Suprapubic skin (tissue), 4 donors: ENCODE data around the gene DNAH9. TPM values are rescaled to one million over a fixed set of nuclear protein-coding genes. Genes with fewer than 3 reads are reported as not detected.

Experiments used
- DNase-seq, 2 donors: peaks; one replicate each; pipeline ENCODE4 v3.0.0-alpha.2; 2019; ENCODE audit warnings: low spot score in 2 of 2
- H3K27ac ChIP-seq: fragments of 200-600 bp; sonication (generic); one replicate; pipeline ENCODE4 v1.5.1; 2019
- H3K27me3 ChIP-seq: fragments of 200-600 bp; sonication (generic); one replicate; pipeline ENCODE4 v1.5.1; 2019
- H3K36me3 ChIP-seq: fragments of 200-600 bp; sonication (generic); one replicate; pipeline ENCODE4 v1.5.1; 2019
- H3K4me1 ChIP-seq: fragments of 200-600 bp; sonication (generic); one replicate; pipeline ENCODE4 v1.5.1; 2019
- H3K4me3 ChIP-seq: fragments of 200-600 bp; sonication (generic); one replicate; pipeline ENCODE4 v1.5.1; 2019; ENCODE audit warnings: mild to moderate bottlenecking
- H3K9me3 ChIP-seq: fragments of 200-600 bp; sonication (generic); one replicate; pipeline ENCODE4 v1.5.1; 2019
- EP300 ChIP-seq: sonication (generic); formaldehyde crosslinking; IDR thresholded peaks from one replicate; pipeline ENCODE4 v1.6.1; 2017; ENCODE audit warnings: antibody characterized with exemption
- POLR2A ChIP-seq, 2 donors: fragments of 450-650 bp; IDR thresholded peaks; one replicate each; pipeline ENCODE4 v1.6.1; 2017; ENCODE audit warnings: antibody characterized with exemption in 2 of 2, mild to moderate bottlenecking in 2 of 2, moderate library complexity in 2 of 2
- POLR2AphosphoS5 ChIP-seq, 3 donors: sonication (generic); formaldehyde crosslinking; IDR thresholded peaks; one replicate each; pipeline ENCODE4 v1.6.1; 2017; ENCODE audit warnings: antibody characterized with exemption in 3 of 3
- WGBS: methylation state at CpG from one replicate; pipeline ENCODE4 v1.1.5; 2018; 5-methylcytosine and 5-hydroxymethylcytosine counted together
- total RNA-seq, 4 donors: library from RNA; depleted of rRNA; stranded (reverse); fragments of >200 nt; gene quantifications; one replicate each; pipeline ENCODE4 v1.1.0, GENCODE V29; 2016
- TF ChIP-seq, protein P1 (sequence below), 2 donors: fragments of 200-600 bp in 1 of 2; fragments of 450-650 bp in 1 of 2; sonication (generic) in 1 of 2; IDR thresholded peaks; one replicate each; pipeline ENCODE4 v1.5.1; 2016 to 2019; ENCODE audit warnings: antibody characterized with exemption in 2 of 2, mild to moderate bottlenecking in 1 of 2, moderate library complexity in 1 of 2

The DNAH9 gene
- total RNA-seq, 4 donors from 2014 or later, result 3.0 to 14.2 (median 4.1) TPM

DNA sequence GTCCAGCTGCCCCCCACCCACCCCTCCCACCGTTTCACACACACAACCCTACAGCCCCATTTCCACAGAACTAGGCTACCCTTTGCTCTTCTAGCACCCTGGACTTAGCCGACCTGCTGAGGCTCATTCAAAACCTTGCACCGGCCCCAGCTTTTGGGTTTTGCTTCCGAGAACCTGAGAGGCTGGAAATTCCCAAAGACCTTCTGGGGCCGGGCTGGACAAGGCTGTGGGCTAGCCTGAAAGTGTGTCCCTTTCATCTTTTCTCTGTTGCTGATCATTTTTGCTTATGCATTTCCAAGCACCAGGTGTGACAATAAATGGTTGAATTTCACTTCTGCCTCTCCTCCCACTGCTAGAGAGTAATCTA is 139.0 kb downstream of the DNAH9 start:
- H3K27me3 ChIP-seq, result no peaks in the 10 kb centered on the region
- TF ChIP-seq, protein P1, sequence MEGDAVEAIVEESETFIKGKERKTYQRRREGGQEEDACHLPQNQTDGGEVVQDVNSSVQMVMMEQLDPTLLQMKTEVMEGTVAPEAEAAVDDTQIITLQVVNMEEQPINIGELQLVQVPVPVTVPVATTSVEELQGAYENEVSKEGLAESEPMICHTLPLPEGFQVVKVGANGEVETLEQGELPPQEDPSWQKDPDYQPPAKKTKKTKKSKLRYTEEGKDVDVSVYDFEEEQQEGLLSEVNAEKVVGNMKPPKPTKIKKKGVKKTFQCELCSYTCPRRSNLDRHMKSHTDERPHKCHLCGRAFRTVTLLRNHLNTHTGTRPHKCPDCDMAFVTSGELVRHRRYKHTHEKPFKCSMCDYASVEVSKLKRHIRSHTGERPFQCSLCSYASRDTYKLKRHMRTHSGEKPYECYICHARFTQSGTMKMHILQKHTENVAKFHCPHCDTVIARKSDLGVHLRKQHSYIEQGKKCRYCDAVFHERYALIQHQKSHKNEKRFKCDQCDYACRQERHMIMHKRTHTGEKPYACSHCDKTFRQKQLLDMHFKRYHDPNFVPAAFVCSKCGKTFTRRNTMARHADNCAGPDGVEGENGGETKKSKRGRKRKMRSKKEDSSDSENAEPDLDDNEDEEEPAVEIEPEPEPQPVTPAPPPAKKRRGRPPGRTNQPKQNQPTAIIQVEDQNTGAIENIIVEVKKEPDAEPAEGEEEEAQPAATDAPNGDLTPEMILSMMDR (IDR thresholded peaks at IDR 0.05), result no peak
- no peak for TF ChIP-seq EP300
- TF ChIP-seq POLR2A (IDR thresholded peaks at IDR 0.05), result no peak
- TF ChIP-seq POLR2AphosphoS5 (IDR thresholded peaks at IDR 0.05), result no peak
- H3K27ac ChIP-seq, result no peak overlapping the region
- no peak for DNase-seq
- WGBS, result 73% methylated on average over 5 of the region's 5 CpGs
- H3K4me1 ChIP-seq, result peaks cover 5% of the 10 kb centered on the region
- H3K36me3 ChIP-seq, result no peaks in the 10 kb centered on the region
- H3K9me3 ChIP-seq, result no peaks in the 10 kb centered on the region
- H3K4me3 ChIP-seq, result no peak overlapping the region

DNA sequence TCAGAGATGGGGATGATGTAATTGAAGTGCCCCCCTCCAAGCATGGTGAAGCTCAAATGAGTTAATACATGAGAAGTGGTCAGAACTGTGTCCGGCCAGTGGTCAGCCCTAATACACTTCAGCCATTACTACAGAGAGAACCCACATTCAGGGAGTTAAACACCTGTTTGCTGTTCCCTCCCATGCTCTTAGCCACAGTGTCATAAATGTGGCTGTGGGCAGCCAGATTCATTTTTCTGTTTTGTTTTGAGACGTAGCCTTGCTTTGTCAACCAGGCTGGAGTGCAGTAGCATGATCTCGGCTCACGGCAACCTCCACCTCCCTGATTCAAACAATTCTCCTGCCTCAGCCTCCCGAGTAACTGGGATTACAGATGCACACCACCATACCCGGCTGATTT is 139.9 kb downstream of the DNAH9 start:
- no peaks in the 10 kb centered on the region for H3K9me3 ChIP-seq
- no peaks in the 10 kb centered on the region for H3K36me3 ChIP-seq
- WGBS, result 91% methylated on average over 6 of the region's 6 CpGs
- no peaks in the 10 kb centered on the region for H3K27me3 ChIP-seq
- no peak overlapping the region for H3K4me3 ChIP-seq
- TF ChIP-seq, protein P1 (IDR thresholded peaks at IDR 0.05), result no peak
- no peak for TF ChIP-seq EP300
- no peak for TF ChIP-seq POLR2AphosphoS5 (IDR thresholded peaks at IDR 0.05)
- TF ChIP-seq POLR2A (IDR thresholded peaks at IDR 0.05), result no peak
- peaks cover 5% of the 10 kb centered on the region for H3K4me1 ChIP-seq
- H3K27ac ChIP-seq, result no peak overlapping the region
- DNase-seq, result no peak

DNA sequence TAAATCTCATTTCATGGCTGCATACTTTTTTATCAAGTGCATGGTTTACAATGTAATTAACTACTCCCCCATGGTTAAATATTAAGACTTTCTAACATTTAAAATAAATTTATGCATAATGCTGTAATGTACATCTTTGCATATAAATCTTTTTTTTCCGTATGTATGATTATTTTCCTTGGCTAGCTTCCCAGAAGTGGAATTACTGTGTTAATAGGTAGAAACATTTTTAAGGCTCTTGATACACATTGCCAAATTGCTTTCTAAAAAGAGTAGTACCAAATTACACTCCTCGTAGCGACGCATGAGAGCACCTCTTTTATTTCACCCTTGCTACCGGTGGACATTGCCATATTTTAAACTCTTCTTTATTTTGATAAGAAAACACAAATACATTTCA is 141.1 kb downstream of the DNAH9 start:
- DNase-seq, result no peak
- no peak overlapping the region for H3K27ac ChIP-seq
- no peaks in the 10 kb centered on the region for H3K9me3 ChIP-seq
- no peaks in the 10 kb centered on the region for H3K27me3 ChIP-seq
- no peaks in the 10 kb centered on the region for H3K36me3 ChIP-seq
- H3K4me1 ChIP-seq, result peaks cover 5% of the 10 kb centered on the region
- TF ChIP-seq POLR2AphosphoS5 (IDR thresholded peaks at IDR 0.05) (no peak), POLR2A (IDR thresholded peaks at IDR 0.05) (no peak), EP300 (no peak)
- TF ChIP-seq, protein P1 (IDR thresholded peaks at IDR 0.05), result no peak
- H3K4me3 ChIP-seq, result no peak overlapping the region
- WGBS, result 72% methylated on average over 5 of the region's 5 CpGs

DNA sequence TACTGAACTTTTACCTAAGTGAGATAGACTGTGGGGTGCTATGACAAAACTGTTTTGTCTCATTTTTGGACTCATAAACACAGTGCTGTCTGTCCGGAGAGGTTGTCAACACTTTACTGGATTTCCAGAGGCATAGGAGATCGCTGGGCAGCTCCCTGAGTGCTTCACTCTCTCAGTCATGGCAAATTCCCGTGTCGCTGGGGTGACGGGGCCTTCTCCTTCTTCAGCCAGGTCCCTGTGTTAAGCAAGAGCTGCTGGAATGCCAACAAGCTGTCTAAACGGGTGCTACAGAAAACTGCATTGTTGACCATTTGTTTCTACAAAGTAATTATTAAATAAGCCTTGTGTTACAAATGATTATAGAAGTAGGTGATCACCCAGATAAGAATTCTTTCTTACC is 141.6 kb downstream of the DNAH9 start:
- TF ChIP-seq POLR2AphosphoS5 (IDR thresholded peaks at IDR 0.05) (no peak), EP300 (no peak), POLR2A (IDR thresholded peaks at IDR 0.05) (no peak)
- TF ChIP-seq, protein P1 (IDR thresholded peaks at IDR 0.05), result no peak
- Histone ChIP-seq H3K36me3 (no peaks in the 10 kb centered on the region), H3K9me3 (no peaks in the 10 kb centered on the region), H3K4me1 (peaks cover 5% of the 10 kb centered on the region), H3K4me3 (no peak overlapping the region), H3K27ac (no peak overlapping the region), H3K27me3 (no peaks in the 10 kb centered on the region)
- 82% methylated on average over 6 of the region's 6 CpGs for WGBS
- no peak for DNase-seq

DNA sequence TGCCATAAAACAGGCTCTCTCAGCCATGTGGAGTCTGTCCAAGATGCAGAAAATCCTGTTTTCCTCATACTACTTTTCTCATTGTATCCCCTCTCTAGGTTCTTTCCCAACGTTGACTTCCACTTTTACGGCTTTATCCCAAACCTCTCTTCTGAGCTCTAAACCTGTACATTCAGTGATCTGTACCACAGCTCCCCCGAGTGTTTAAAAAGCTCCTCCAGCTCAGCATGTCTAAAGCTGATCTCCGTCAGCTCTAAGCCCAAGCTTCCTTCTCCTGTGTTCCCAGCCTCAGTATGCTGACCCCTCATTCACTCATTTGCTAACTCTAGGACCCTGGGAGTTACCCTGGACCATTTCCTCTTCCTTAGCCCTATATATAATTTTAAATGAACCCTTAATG is 144.6 kb downstream of the DNAH9 start:
- DNase-seq, result no peak
- H3K27ac ChIP-seq, result no peak overlapping the region
- WGBS, result 52% methylated on average over 4 of the region's 4 CpGs
- H3K4me1 ChIP-seq, result no peaks in the 10 kb centered on the region
- no peaks in the 10 kb centered on the region for H3K27me3 ChIP-seq
- TF ChIP-seq POLR2AphosphoS5 (IDR thresholded peaks at IDR 0.05), result no peak
- no peak for TF ChIP-seq POLR2A (IDR thresholded peaks at IDR 0.05)
- TF ChIP-seq EP300, result no peak
- TF ChIP-seq, protein P1 (IDR thresholded peaks at IDR 0.05), result no peak
- H3K4me3 ChIP-seq, result no peak overlapping the region
- H3K9me3 ChIP-seq, result no peaks in the 10 kb centered on the region
- no peaks in the 10 kb centered on the region for H3K36me3 ChIP-seq
